Fibroblast of skin of right biceps (primary cell): ENCODE results near the gene MICU1.

ENCODE experiments used
- DNase-seq: peaks from one replicate; pipeline ENCODE4 v3.0.0-alpha.2; 2013

Gene MICU1

GRCh38 chr10:72625276-72625607 lies 637 bp downstream of the MICU1 start:
- DNase-seq, result peak; percentile 7

- DNase-seq, result peak; percentile 5
Observed at GRCh38 chr10:72622271-72622670, 3.6 kb downstream of the MICU1 start.

GRCh38 chr10:72616716-72617115 lies 9.2 kb downstream of the MICU1 start:
- DNase-seq, result no peak

- DNase-seq, result peak; percentile 12
Observed at GRCh38 chr10:72615970-72616369, 9.9 kb downstream of the MICU1 start.

- DNase-seq, result peak; percentile 46
Observed at GRCh38 chr10:72612203-72612826, 13.6 kb downstream of the MICU1 start.

GRCh38 chr10:72611783-72612182 lies 14.1 kb downstream of the MICU1 start:
- DNase-seq, result no peak

- DNase-seq, result no peak
Observed at GRCh38 chr10:72610466-72610865, 15.4 kb downstream of the MICU1 start.

GRCh38 chr10:72605122-72605521 lies 20.8 kb downstream of the MICU1 start:
- DNase-seq, result peak; percentile 63

GRCh38 chr10:72601144-72601543 lies 24.7 kb downstream of the MICU1 start:
- DNase-seq, result no peak

- no peak for DNase-seq
Observed at GRCh38 chr10:72598769-72599701, 26.8 kb downstream of the MICU1 start.

GRCh38 chr10:72597897-72598296 lies 28.0 kb downstream of the MICU1 start:
- peak; percentile 58 for DNase-seq

GRCh38 chr10:72595436-72595835 lies 30.4 kb downstream of the MICU1 start:
- DNase-seq, result no peak

- DNase-seq, result no peak
Observed at GRCh38 chr10:72593963-72594362, 31.9 kb downstream of the MICU1 start.

GRCh38 chr10:72588266-72588665 lies 37.6 kb downstream of the MICU1 start:
- no peak for DNase-seq

- DNase-seq, result no peak
Observed at GRCh38 chr10:72587568-72587967, 38.3 kb downstream of the MICU1 start.

GRCh38 chr10:72574636-72575035 lies 51.2 kb downstream of the MICU1 start:
- DNase-seq, result no peak

- no peak for DNase-seq
Observed at GRCh38 chr10:72573079-72573478, 52.8 kb downstream of the MICU1 start.

- peak; percentile 6 for DNase-seq
Observed at GRCh38 chr10:72567889-72568640, 57.8 kb downstream of the MICU1 start.

GRCh38 chr10:72567421-72567820 lies 58.5 kb downstream of the MICU1 start:
- peak; percentile 9 for DNase-seq

GRCh38 chr10:72564596-72564995 lies 61.3 kb downstream of the MICU1 start:
- peak; percentile 65 for DNase-seq

- no peak for DNase-seq
Observed at GRCh38 chr10:72563327-72563932, 62.4 kb downstream of the MICU1 start.

GRCh38 chr10:72561745-72562166 lies 64.1 kb downstream of the MICU1 start:
- no peak for DNase-seq

- DNase-seq, result peak; percentile 14
Observed at GRCh38 chr10:72557362-72557761, 68.5 kb downstream of the MICU1 start.
